HG03354 (cell line): Measurements from ENCODE around the gene COX6A2.
A peak's percentile ranks its signal among the peaks of the same experiment; 100 is the strongest.

Source experiments
- ATAC-seq: cut with Tn5 transposase; IDR thresholded peaks from one replicate; pipeline ENCODE4 v1.9.1; 2021; ENCODE audit warnings: mild to moderate bottlenecking; ENCODE audit not compliant: unreplicated experiment, poor library complexity, severe bottlenecking

COX6A2 gene

DNA sequence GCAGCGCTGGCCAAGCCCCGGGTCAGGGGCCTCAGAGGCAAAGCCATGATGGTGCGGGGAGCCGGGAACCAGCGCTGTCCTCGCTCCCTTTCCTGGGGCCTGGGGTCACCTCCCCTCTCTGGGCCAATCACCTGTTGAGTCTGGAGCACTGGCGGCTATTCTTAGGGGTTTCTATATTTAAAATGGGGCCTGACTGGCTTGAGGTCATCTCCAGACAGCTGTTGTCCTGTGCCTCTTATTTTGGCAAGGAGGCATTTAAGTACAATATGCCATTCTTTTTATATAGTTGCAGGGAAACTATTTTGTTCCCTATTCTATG is at the start of gene COX6A2:
Gene COX6A2, minus strand, starts transcription at position 82 of the 319 bp plus-strand sequence. Its CDS starts 35 bp downstream, at position 47.
- ATAC-seq: no peak

DNA sequence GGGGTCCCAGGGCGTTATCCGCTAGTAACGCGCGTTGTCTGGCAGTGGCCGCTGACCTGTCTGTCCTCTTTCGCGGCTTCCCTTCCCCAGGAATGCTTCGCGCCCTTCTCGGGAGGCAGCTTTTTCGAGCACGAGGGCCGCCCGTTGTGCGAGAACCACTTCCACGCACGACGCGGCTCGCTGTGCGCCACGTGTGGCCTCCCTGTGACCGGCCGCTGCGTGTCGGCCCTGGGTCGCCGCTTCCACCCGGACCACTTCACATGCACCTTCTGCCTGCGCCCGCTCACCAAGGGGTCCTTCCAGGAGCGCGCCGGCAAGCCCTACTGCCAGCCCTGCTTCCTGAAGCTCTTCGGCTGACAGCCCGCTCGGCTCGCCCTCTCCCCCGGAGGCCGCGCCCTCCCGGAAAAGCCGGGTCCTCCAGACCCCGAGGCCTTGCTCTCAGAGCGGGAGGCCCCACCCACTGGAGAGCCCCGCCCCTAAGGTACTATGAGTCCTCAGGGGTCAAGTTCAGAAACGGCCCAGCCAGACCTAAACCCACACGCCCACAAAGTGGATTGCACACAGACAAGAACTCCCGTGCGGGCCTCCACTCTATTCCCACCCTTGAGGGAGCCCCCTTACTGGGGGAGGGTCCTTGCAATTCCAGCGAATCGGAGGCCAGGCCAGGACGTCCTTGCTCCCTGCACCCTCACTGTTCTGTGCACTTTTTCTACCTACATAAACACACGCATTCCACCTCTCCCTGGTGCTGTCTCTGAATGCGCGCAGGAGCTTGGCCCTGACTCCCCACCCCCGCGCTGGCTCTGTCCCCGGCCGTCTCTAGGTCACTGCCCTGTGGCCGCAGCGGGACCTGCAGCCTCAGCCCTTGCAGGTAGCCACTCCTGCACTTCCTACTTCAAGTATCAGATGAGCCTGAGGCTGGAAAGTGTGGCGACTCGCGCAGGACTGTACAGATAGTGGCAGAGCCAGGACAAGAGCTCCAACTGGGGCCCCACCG is 49.4 kb upstream of the COX6A2 start:
- ATAC-seq: peak; percentile 25

GRCh38 chr16:31476303-31477219 is 48.4 kb upstream of the COX6A2 start:
- peak; percentile 62 for ATAC-seq

DNA sequence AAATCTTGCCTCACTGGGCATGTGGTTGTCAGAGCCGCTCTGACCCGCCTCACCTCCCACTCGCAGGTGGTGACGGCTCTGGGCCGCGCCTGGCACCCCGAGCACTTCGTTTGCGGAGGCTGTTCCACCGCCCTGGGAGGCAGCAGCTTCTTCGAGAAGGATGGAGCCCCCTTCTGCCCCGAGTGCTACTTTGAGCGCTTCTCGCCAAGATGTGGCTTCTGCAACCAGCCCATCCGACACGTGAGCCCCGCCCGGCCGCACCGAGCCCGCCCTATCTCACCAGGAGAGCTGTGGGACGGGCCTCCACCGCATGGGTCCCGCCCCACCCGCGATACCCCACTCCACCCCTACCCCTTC is 47.8 kb upstream of the COX6A2 start:
- ATAC-seq: no peak

GRCh38 chr16:31474773-31475738 is 46.9 kb upstream of the COX6A2 start:
- ATAC-seq: no peak

DNA sequence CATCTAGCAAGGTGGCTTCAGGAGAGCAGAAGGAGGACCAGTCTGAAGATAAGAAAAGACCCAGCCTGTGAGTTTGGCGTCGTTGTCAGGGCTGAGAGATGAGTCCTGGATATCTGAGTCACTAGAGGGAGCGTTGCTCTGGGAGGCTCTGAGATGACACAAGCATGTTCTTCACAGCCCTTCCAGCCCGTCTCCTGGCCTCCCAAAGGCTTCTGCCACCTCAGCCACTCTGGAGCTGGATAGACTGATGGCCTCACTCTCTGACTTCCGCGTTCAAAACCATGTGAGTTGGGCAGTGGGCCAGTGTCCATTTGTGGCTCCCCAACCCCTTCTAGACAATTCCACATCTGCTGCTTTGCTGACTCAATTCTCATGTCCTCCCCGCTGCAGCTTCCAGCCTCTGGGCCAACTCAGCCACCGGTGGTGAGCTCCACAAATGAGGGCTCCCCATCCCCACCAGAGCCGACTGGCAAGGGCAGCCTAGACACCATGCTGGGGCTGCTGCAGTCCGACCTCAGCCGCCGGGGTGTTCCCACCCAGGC is 46.1 kb upstream of the COX6A2 start:
- ATAC-seq: no peak

DNA sequence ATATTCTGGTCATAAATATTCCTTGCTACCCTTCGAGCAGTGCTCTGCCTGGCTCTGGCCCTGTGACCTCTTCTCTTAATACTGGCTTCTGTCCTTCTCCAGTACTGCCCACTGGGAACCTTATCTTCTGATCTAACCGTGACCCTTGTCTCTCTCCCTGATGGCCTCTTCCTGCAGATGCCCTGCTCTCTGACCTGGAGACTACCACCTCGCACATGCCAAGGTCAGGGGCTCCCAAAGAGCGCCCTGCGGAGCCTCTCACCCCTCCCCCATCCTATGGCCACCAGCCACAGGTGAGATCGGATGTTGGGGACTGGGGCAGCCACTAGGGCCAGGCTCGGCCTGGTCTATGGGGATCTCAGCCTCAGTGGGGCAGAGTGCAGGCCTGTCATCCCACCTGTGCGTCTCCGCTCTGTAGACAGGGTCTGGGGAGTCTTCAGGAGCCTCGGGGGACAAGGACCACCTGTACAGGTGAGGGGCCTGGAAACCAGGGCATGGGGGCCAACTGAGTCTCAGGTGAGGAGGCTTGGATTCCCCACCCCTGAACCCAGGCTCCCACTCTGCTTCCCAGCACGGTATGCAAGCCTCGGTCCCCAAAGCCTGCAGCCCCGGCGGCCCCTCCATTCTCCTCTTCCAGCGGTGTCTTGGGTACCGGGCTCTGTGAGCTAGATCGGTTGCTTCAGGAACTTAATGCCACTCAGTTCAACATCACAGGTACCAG is 45.3 kb upstream of the COX6A2 start:
- no peak for ATAC-seq

- peak; percentile 47 for ATAC-seq
Observed at GRCh38 chr16:31472709-31473203, 44.6 kb upstream of the COX6A2 start.

GRCh38 chr16:31471875-31472708 is 43.9 kb upstream of the COX6A2 start, which contains the start of gene TGFB1I1:
TSS of gene TGFB1I1 (plus strand) at chr16:31472152. CDS start at chr16:31472189, 37 bp downstream.
- no peak for ATAC-seq

DNA sequence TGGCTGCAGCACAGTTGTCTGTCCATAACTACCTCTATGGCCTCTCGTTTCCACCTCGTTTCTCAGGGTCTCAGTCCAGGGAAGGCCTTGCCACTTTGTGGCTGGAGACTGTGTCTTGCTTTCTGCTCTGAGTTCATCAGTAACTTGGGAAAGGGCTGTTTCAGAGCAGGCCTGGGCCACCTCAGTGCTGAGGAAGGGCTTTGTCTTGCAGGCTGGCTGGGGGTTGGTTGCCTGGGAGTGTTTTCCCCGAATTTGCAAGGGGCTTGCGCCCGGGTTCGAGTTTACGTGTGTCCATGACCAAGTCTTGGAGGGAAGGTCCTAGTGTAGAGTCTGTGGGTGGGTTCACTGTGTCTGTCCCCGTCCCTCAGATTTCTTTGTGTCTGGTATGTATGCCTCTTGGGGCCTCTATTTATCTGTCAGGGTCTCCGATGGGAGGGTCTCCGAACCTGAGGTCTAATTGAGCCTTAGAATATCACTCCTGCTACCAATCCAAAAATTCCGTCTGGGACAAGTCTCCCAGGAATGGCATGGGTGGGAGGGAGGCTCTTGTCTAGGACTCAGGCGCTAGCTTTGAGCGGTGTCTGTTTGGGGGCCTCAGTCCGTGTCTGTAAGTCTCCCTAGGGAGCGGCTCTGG is 43.2 kb upstream of the COX6A2 start:
- no peak for ATAC-seq

DNA sequence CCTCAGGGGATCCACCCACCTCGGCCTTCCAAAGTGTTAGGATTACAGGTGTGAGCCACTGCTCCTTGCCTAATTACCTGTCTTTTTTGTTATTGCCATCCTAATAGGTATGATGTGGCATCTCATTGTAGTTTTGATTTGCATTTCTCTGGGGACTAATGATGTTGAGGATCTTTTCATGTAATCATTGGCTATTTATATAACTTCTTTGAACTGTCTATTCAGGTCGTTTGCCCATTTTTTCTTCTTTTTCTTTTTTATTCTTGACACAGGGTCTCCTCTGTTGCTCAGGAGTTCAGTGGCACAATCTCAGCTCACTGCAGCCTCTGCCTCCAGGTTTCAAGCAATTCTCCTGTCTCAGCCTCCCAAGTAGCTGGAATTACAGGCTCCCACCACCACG is 42.5 kb upstream of the COX6A2 start:
- ATAC-seq: no peak

DNA sequence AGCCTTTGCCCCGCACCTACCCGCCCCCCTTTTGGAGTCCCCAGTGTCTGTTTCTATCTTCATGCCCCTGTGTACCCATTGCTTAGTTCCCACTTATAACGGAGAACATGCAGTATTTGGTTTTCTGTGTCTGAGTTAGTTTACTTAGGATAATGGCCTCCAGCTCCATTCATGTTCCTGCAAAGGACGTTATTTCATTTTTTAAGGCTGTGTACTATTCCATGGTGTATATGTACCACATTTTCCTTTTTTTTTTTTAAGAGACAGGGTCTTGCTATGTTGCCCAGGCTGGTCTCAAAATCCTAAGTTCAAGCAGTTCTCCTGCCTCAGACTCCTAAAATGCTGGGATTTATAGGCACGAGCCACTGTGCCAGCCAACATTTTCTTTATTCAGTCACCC is 39.7 kb upstream of the COX6A2 start:
- ATAC-seq: no peak

DNA sequence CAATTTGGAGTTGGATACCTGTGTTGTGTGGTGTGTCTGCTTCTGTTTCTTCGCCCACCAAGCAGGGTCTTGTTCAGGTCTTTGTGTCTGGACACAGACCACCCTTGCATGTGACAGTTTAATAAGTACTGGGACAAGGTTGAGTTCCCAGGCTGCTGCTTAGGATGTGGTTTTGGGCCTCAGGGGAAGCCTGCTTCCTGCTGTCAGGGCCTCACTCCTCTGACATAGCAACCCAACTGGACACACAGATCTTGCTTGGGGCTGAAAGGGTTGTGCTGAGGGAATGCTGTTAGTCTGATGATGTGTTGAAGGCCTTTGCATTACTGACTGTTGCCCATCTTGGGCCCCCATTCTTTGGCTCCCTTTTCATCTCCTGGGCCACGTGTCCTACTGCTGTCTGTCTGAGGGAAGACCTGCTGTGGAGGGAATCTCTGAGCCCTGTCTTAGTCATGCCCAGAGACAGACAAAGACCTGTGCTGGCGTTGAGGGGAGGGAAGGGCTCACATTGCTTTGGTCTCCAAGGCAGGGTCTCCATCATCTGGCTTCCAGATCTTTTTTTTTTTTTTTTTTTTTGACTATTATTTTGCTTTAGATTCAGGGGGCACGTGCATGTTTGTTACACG is 39.1 kb upstream of the COX6A2 start:
- peak; percentile 82 for ATAC-seq

- no peak for ATAC-seq
Observed at GRCh38 chr16:31466381-31466841, 38.3 kb upstream of the COX6A2 start.

DNA sequence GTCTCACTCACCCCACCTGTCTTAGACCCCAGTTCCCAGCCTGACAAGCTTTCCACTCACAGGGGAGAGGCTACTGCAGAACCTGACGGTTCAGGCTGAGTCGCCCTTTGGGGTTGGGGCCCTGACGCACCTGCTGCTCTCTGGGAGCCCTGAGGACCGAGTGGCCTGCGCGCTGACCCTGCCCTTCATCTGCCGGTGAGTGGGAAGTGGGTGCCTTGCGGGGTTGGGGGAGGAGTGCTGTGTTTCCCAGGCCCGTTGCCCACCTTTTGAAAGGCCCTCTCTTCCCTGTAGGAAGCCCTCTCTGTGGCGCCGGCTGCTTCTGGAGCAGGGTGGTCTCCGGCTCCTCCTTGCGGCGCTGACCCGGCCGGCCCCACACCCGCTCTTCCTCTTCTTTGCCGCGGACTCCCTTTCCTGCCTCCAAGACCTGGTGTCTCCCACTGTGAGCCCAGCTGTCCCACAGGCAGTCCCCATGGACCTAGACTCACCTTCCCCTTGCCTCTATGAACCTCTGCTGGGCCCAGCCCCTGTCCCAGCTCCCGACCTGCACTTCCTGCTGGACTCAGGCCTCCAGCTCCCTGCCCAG is 37.7 kb upstream of the COX6A2 start:
- ATAC-seq: no peak

DNA sequence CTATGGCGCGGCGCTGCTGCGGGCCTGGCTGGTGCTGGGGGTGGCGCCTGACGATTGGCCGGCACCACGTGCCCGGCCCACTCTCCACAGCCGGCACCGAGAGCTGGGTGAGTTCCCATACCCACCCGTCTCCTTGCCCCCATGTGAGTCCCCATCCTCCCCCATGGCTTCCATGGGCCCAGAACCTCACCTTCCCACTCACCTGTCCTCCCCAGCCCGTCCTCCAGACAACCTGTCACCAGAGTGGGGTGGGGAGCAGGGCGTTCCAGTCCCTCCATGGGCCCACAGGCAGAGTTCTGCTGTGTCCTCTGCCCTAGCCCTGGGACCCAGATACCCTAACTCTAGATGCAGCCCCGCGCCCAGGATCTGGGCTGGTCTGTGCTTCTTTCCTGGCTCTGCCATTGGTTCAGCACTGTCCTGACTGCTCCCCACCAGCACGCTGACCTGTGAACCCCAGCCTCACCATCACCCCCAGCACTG is 36.7 kb upstream of the COX6A2 start:
- ATAC-seq: no peak
